Breast epithelium (tissue), 3 donors: ENCODE data around the gene ATXN1.
"Not testable (repeated sequence)": the region's sequence is repeated elsewhere in the genome, so short reads cannot be mapped to it uniquely, and the experiment has no call there.

Experiments used
- CTCF ChIP-seq, 3 donors: fragments of 450-650 bp; IDR thresholded peaks; one replicate each; pipeline ENCODE4 v1.5.1; 2016 to 2017; ENCODE audit warnings: antibody characterized with exemption in 3 of 3, mild to moderate bottlenecking in 3 of 3, moderate library complexity in 3 of 3
- POLR2A ChIP-seq: fragments of 450-650 bp; IDR thresholded peaks from one replicate; pipeline ENCODE4 v1.6.1; 2016; ENCODE audit warnings: antibody characterized with exemption, mild to moderate bottlenecking, moderate library complexity
- POLR2AphosphoS5 ChIP-seq, 3 donors: sonication (generic); formaldehyde crosslinking; IDR thresholded peaks; one replicate each; pipeline ENCODE4 v1.6.1; 2017; ENCODE audit warnings: antibody characterized with exemption in 3 of 3

GRCh38 chr6:16702627-16703378, 58.5 kb downstream of the ATXN1 start:
- not testable (repeated sequence) for TF ChIP-seq CTCF (IDR thresholded peaks at IDR 0.05); POLR2A; POLR2AphosphoS5 (IDR thresholded peaks at IDR 0.05)
